GM12874 (cell line): ENCODE data around the gene CCDC13.
A peak's percentile ranks its signal among the peaks of the same experiment; 100 is the strongest.

Experiments
- TF ChIP-seq, protein P1 (sequence below): IDR thresholded peaks from 2 replicates; pipeline ENCODE4 v1.5.1; 2011; ENCODE audit warnings: low read depth, mild to moderate bottlenecking, control low read depth, low read length, moderate library complexity; ENCODE audit not compliant: insufficient read depth

The CCDC13 gene

GRCh38 chr3:42786631-42787030 lies 13.6 kb upstream of the CCDC13 start:
- TF ChIP-seq, protein P1, sequence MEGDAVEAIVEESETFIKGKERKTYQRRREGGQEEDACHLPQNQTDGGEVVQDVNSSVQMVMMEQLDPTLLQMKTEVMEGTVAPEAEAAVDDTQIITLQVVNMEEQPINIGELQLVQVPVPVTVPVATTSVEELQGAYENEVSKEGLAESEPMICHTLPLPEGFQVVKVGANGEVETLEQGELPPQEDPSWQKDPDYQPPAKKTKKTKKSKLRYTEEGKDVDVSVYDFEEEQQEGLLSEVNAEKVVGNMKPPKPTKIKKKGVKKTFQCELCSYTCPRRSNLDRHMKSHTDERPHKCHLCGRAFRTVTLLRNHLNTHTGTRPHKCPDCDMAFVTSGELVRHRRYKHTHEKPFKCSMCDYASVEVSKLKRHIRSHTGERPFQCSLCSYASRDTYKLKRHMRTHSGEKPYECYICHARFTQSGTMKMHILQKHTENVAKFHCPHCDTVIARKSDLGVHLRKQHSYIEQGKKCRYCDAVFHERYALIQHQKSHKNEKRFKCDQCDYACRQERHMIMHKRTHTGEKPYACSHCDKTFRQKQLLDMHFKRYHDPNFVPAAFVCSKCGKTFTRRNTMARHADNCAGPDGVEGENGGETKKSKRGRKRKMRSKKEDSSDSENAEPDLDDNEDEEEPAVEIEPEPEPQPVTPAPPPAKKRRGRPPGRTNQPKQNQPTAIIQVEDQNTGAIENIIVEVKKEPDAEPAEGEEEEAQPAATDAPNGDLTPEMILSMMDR, result no peak

GRCh38 chr3:42786212-42786611 lies 13.2 kb upstream of the CCDC13 start:
- TF ChIP-seq, protein P1, result no peak

DNA sequence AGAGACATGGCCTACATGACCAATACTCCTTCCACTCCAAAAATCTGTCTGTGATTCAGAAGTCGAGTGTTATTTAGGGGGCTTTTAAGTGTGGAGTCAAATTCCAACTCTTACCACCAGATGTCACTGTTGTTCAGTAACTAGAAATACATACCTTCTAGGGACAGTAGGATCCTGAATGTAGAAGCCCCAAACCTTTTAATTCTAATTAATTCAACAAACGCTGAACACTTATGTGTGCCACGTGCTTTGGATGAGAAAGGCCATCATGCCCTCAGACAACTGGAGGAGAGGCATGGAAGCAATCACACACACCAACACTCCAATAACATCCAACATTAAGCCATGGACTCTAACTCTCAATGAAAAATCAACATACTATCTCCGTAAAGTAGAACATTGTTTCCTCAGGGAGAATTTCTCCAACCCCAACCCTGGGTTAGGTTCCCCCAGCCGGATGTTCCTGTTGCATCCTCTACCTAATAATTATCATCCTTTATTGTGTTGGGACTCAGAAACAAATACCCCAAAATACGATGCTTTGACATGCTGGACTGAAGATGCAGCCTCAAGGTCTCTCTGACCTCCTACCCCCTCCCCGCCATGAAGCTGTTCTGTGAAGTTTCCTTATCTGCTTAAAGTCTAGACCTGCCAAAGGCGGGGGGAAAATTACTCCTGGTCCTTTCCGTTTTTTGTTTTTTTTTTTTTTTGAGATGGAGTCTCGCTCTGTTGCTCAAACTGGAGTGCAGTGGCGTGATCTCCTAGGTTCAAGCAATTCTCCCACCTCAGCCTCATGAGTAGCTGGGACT lies 8.0 kb upstream of the CCDC13 start:
- TF ChIP-seq, protein P1, result peak; percentile 59

GRCh38 chr3:42780398-42780797 lies 7.3 kb upstream of the CCDC13 start:
- TF ChIP-seq, protein P1, result no peak

DNA sequence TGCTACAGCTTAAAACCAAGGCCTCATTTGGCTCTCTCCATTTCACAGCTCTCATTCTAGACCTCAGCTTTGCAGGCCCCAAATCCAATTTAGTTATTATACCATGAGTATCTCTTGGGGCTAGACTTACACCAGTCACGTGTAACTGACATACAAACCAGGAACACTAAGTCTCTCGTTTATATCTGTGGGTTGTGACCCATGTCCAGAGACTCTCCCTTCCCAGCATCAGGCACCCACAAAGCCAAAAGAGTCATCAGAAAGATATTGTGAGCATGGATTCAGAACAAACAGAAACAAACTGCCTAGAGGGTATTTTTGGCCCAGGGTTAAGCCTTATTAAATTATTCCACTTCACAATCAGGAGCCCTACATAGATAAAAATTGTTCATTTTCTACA lies 5.6 kb upstream of the CCDC13 start:
- TF ChIP-seq, protein P1, result no peak

- TF ChIP-seq, protein P1, result no peak
Observed at GRCh38 chr3:42773409-42773751, 327 bp upstream of the CCDC13 start.

DNA sequence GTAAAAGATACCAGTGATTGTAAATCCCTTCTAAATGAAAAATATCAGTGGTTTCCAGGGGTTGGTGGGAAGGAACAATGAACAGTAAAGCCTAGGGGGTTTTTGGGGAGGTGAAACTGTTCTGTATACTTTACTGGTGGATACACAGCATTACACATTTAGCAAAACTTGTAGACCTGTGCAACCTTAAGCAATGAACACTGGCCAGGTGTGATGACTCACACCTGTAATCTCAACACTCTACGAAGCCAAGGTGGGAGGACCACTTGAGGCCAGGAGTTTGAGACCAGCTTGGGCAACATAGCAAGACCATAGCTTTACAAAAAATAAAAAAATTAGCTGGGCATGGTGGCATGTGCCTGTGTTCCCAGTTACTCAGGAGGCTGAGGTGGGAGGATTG lies 1.8 kb downstream of the CCDC13 start:
- TF ChIP-seq, protein P1, result no peak
